HL-60/S4 treated with retinoic acid at 250 ng/mL for 4 days and 3 days (cell line): ENCODE measurements around the gene DAP3.
"Not testable (repeated sequence)": the region's sequence is repeated elsewhere in the genome, so short reads cannot be mapped to it uniquely, and the experiment has no call there.

Experiments used
- in situ Hi-C: fragments of 300-500 bp; cut with MboI; formaldehyde crosslinking; loops from 2 replicates; pipeline ENCODE4 v1.7.0; 2022; ENCODE audit warnings: low sequenced_read_pairs

DAP3 gene

DNA sequence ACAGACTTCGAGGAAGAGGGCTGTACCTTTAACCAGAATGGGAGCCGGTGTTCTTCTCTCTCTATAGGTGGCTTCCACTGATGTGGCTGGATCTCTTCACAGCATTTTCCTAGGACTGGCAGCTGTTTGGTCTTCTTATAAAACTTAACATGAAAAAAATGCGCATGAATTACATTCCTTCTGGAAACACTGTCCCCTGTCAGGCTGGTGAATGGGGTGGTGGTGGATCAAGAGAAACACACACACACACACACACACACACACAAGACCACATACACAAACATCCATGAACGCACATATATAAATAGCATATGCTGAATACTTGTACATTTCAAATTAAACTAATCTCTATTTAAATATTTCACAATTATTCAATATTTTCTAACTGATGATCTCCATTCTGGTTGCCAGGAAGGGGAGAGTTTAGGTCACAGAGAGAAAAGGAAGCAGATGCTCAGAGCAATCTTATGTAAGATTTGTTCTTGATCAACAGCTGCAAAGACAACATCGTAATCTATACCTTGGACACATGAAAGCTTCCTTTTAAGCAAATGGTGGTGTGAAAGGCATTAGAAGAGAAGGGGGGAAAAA, 78.6 kb downstream of the DAP3 start:
- in situ Hi-C loops: not testable (repeated sequence)

DNA sequence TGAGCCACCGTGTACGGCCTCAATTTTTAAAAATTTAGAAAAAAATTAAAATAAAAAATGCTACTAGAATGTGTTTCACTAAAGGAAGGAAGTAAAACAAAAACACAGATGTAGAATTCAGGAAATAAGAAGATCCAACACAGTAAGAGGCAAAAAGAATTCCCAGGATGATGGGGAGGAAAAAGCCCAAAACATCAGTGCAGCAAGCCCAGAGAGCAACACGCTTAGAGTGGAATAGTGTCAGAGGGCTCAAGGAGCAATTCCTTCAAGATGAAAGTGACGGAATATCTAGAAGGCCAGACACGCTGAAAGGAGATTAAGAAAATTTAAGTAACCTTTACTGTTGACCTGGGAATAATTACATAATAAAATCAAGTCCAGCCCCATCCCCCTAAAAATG, 80.4 kb downstream of the DAP3 start:
- in situ Hi-C loops: no loop called here

DNA sequence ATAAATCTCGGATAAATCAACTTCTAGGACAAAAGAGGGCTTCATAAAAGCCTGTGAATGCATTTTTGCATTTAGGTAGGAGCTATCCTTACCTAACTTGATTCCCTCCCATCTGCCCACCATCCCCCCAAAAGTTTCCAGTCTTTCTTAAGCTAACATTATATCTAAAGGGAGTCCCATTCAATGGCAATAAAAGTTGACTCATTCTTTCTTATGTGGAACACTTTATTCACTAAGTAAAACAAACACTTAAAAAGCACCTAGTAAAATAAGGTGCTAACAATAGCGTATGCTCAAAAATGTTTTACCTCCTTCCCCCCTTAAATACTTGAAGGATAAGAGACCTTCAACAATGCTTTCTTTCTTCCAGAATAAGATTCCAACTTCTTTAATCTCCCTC, 84.3 kb downstream of the DAP3 start:
- in situ Hi-C loops: no loop called here

GRCh38 chr1:155776414-155776813, 87.5 kb downstream of the DAP3 start:
- in situ Hi-C loops: no loop called here

DNA sequence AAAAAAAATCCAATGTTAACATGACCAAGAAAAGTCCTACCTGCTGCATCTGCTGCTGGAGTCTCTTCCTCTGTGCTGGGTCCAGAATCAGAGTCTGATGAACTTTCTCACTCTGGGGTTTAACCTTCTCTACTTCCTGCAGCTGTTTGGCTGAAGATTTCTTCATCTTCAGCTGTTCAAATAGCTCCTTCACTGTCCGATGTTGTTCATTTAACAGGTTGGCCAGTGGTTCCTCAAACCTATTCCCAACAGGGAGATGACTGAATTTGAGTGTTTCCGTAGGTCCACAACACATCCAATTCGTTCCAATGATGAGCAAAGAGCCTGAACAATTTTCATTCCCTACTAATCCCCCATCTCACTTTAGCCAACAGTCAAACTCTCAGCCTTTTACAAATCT, 88.7 kb downstream of the DAP3 start:
- in situ Hi-C loops: no loop called here
